Measurements from ENCODE around the gene SPTAN1.
"Not testable (repeated sequence)": the region's sequence is repeated elsewhere in the genome, so short reads cannot be mapped to it uniquely, and the experiment has no call there.

SPTAN1 gene

DNA sequence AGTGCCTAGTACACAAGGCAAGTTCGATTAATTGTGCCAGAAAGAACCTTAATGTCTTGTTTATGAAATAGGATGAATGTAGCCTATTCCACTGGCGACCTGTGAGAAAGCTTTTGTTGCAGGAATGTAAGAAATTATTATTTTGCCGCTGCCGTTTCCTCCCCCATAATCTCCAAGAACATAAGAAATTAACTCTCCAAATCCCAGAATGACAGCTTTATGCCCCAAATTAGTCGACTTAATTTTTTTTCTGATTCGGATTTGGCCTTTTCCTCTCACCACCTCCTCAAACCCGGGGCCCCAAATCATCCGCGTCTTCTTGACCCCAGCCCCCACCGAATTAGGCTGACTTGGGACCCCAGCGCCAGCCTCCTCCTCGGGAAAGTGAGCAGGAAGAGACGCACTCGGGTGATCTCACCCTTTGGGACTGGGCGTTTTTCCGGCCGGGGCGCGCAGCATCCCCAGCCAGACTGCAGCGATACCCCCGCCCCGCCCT, 682 bp upstream of the SPTAN1 start:
- no peak for DNase-seq
- in situ Hi-C loops (cut with MboI; ENCODE audit: low pct_unique_long_range_greater_than_20kb, low sequenced_read_pairs), result no loop called here

DNA sequence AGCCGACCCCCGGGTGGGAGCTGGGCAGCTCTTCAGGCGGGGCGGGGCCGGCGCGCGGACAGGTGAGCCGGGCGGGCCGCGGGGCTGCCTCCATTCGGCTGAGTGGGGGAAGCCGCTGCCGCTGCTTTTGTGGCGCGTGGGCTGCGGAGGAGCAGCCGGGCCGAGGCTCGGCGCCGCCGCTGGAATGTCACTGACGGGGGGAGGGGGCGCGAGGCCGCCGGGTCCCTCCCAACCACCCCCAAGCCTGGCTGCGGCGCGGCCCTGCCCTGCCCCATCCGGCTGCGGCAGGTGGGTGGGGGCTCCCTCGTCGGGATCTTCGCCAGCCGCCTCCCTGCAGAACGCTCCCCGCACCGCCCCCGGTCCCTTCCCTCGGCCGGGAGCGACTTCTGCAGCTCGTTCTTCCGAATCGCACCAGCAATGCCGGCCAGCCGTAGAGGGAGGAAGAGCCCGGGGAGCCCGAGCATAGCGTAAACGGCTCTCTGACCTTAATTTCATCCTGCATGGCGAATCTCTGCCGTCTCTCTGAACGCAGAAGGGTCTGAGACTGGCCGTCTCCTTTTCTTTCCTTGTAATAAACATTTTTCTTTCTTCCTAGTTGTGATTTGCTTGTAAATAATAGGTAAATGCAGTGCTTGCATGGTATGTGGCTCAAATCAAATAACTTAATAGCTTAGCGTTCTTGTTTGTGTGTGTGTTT, 505 bp downstream of the SPTAN1 start:
- no peak for DNase-seq
- in situ Hi-C loops (cut with MboI; ENCODE audit: low pct_unique_long_range_greater_than_20kb, low sequenced_read_pairs), result no loop called here

DNA sequence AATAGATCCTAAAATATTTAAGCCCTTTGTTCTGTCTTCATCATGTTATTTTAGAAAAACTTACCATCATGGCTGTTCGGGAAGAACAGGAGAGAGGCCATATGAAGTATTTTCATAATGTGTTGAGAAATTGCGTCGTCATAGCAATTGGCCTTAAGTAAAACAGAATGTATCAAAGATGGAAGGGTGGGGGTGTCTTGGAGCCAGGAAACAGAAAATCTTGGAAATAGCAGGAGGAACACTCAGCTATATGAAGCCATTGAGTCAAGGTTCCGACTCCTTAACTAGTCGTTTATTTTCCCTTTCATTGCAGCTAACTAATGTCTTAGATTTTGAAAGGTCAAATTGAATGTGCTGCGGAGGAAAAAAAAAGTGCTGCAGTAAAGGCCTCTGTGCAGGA, 1.3 kb downstream of the SPTAN1 start:
- in situ Hi-C loops (cut with MboI; ENCODE audit: low pct_unique_long_range_greater_than_20kb, low sequenced_read_pairs), result no loop called here
- no peak for DNase-seq

DNA sequence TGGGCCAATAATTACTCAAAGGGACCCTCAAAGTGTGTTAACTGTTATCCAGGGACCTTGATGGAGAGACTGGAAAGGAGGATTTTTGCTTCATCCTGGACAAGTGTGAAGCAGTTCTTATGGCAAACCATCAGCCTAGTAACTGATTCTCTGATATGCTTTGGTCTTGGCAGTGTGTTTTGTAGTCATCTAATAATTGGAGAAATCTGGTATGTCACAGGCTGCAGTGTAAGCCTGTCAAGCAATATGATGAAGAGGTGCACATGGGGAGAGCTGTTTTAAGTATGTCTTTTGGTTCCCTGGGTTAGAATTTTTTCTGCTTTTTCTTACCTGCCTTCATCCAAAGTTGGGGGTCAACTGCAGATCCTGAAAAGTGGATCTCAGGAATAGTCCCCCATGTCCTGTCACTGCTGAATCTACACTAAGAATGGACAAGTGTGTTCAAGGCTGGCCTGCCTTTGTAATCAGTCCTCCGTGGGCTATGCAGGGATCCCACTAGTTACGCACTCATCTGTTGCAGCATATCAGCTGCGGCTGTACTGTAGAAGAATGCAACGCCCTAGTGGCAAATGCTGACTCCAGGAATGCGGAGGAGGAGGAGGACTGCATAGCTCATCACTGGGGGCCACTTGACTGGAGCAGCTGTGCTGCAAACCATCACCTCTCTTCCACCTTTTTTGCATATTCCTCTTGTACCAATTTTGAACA, 1.9 kb downstream of the SPTAN1 start:
- no peak for DNase-seq
- in situ Hi-C loops (cut with MboI; ENCODE audit: low pct_unique_long_range_greater_than_20kb, low sequenced_read_pairs), result no loop called here

DNA sequence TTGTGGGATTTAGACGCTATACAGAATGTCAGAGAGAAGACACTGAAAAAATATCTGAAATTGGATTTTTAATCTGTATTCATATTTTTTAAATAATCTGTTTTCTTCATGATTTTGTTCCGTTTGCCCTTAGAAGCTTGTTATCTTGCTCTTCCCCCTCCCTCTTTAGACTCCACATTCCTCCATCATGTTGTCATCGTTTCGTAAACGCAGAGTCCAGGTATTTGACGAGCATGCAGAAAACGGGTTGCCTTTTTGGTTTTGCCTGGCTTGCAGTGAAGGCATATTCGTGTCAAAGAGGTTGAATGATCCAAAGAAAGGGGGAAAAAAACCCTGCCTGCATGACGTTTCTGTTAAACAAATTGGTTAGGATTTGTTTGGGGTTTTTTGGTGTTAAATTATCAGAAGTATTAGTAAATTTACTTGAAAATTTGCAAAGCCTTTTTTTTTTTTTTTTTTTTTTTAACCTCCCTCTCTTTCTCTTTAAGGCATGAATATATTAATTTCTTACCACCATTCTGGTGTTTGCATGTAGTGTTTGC, 2.9 kb downstream of the SPTAN1 start:
- no peak for DNase-seq
- in situ Hi-C loops (cut with MboI; ENCODE audit: low pct_unique_long_range_greater_than_20kb, low sequenced_read_pairs), result no loop called here

DNA sequence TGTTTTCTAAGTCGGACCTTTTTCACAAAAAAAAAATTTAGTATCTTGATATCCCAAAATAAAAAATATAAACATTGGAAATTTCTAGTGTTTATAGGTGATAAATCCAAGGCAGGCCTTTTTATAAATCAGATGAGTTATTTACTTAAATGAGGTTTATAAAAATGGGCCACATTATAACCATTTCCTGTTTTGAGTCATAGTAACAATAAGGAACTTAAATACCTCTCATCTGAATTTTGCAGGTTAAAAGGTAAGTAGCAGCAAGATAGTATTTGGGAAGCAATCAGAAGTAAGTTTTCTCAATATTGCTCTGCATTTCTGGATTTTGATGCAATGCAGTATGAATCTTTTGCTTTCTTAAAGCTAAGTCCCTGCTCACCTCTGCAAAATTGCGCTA, 3.9 kb downstream of the SPTAN1 start:
- in situ Hi-C loops (cut with MboI; ENCODE audit: low pct_unique_long_range_greater_than_20kb, low sequenced_read_pairs), result no loop called here
- no peak for DNase-seq

DNA sequence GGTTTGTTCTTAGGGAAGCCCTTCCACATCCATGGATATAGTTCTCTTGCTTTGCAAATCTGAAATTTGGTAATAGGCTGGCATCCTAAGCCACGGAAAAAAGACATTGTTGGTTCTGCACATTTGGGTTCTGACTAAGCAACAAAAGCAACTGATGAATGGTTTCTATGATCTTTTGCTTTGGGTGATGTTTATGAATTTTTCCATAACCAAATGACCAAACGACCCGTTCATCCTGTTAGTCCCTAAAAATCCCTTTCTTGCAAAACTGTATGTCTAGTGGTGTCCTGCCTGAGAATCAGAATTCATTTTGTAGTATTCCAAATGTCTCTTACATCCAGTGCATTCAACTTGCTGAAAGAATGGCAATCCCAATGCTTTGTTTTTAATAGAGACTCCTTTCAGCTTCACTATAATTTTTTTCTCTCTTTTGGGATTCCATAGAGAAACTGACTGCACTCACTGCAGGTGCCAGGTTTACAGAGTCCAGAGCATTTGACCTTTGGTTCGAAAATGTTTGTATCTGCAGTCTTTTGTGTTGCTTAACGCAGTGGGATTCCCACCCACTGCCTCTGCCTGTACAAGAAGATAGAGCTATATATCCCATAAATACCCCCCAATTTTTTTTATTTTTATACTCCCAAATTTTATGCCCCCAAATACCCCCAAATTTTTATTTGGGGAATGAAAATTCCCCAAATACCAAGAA, 4.7 kb downstream of the SPTAN1 start:
- DNase-seq, result no peak
- in situ Hi-C loops (cut with MboI; ENCODE audit: low pct_unique_long_range_greater_than_20kb, low sequenced_read_pairs), result no loop called here

DNA sequence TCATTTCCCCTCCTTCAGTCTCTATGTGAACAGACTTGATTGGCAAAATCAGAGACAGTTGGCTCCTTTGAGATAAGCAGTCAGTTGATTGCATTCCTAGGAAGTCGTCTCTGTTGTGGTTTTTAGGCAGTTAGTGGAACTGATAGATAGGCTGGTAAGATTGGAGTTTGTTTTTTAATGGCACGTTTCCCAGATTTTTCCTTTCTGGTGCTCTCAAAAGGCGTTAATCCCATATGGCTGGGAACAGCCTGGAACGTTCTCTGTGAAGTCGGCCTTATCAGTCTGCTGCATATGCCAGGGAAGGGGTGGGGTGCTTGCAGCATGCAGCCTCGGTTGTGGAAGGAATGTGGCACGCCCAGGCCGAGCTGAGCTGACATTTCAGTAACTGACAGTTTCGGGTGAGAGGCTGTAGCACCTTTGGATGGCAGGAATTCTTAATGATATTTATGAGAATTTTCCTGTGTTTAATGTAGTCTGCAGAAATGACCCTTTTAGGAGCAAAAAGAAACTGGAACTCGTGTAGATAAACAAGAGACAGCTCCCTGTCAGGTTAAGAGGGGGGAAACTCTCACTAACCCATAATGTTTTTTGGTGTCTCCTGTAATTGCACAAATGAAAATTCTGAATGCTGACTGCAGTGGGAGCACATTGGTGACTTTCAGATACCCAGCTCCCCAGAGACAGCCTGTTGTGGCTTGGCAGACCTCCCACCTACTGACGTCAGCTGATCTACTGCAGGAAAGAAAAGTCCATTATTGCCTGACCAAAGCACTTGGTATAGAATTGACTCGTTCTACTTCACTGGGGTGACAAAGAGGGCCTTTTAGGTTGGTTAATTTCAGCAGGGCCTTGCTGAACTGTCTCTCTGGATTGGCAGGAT, 6.3 kb downstream of the SPTAN1 start:
- in situ Hi-C loops (cut with MboI; ENCODE audit: low pct_unique_long_range_greater_than_20kb, low sequenced_read_pairs), result no loop called here
- peak; percentile 73 for DNase-seq

DNA sequence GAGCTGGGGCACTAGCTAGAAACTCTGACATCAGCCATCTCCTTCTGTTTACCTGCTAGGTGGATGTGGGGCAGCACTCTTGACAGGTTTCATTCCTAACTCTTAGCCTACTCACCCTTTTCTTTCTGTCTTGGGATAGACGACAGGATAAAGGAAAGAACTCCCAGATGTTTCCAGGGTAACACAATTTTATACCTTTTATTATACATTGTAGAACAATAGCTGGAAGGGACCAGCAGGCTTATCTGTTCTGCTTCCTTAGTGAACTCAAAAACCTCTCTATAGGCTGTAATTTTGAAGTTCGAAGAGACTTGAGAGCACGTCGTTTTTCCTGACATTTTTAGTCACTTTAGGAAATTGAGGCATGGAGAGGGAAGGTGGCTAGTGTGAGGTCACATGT, 13.2 kb downstream of the SPTAN1 start:
- in situ Hi-C loops (cut with MboI; ENCODE audit: low pct_unique_long_range_greater_than_20kb, low sequenced_read_pairs), result no loop called here
- DNase-seq, result no peak

DNA sequence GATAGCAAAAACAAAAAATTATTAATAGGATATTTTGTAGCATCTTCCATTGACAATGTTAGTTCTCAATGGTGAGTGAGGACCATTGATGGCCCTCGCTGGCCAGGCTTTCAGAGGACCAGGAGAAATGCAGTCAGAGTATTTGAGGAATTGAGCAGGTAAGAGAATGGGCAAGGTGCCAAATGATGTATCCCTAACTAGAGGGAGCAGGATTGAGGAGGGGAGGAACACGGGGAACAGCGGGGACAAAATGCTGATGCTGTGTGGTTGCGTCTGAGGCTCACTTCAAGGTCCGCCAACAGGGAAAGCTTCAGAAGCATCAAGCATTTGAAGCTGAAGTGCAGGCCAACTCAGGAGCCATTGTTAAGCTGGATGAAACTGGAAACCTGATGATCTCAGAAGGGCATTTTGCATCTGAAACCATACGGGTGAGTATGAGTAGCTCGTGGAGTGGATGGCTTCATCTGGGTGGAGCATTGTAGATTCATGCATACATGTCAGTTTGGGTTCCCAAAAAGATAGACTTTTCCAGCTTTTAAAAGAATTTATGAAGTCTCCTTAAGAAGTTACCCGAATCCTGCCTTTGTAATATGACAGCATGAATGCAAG, 16.2 kb downstream of the SPTAN1 start:
- DNase-seq, result no peak
- in situ Hi-C loops (cut with MboI; ENCODE audit: low pct_unique_long_range_greater_than_20kb, low sequenced_read_pairs), result no loop called here

DNA sequence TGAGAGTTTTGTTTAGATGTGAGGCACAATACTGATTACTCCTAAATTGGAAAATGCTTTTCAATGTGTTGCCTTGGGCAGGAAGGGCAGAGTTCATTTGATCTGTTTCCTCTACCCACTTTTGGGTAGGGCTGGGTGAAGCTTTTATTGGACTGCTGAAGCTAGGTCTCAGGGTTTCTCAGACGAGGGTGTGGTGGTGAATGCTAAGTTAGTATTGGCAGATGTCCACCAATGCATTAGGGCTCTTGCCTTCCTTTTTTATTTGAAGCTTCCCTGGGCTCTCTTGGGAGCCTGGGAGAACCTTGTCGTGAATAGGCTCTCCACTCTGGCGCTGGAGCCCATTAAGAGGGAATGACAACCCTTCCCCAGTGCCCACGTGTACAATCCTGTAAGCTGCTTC, 23.1 kb downstream of the SPTAN1 start:
- no peak for DNase-seq
- in situ Hi-C loops (cut with MboI; ENCODE audit: low pct_unique_long_range_greater_than_20kb, low sequenced_read_pairs), result no loop called here

DNA sequence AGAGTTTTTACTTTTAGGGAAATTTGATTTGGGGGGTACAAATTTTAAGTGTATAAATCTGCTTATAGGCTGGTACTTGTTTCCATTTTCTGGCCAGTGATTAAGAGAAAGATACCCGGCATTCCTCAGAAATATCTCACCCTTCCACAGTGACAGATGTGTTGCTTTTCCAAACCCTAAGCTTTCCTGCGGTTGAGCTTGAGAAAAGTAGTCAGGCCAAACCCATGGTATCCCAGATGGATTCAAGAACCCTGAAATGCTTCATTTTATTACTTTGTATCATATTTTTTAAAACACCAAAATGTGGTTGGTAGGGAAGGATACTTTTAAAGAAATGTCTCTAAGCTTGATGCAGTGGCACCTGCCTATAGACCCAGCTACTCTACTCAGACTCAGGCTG, 23.5 kb downstream of the SPTAN1 start:
- in situ Hi-C loops (cut with MboI; ENCODE audit: low pct_unique_long_range_greater_than_20kb, low sequenced_read_pairs), result no loop called here

DNA sequence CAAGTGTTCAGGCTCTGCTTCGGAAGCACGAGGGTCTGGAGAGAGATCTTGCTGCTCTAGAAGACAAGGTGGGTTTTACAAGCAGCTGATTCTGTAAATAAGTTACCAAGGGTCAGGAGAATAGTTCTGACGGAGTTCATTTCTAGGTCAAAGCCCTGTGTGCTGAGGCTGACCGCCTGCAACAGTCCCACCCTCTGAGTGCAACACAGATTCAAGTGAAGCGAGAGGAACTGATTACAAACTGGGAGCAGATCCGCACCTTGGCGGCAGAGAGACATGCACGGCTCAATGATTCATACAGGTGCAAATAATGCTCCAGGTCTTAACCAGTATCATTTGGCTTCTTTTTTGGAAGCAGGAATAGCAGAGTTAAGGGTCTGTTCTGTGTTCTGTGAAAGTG, 24.8 kb downstream of the SPTAN1 start:
- in situ Hi-C loops (cut with MboI; ENCODE audit: low pct_unique_long_range_greater_than_20kb, low sequenced_read_pairs), result no loop called here
- no peak for DNase-seq

More for the DNA sequence above, 23.5 kb downstream of the SPTAN1 start:
- no peak for DNase-seq

DNA sequence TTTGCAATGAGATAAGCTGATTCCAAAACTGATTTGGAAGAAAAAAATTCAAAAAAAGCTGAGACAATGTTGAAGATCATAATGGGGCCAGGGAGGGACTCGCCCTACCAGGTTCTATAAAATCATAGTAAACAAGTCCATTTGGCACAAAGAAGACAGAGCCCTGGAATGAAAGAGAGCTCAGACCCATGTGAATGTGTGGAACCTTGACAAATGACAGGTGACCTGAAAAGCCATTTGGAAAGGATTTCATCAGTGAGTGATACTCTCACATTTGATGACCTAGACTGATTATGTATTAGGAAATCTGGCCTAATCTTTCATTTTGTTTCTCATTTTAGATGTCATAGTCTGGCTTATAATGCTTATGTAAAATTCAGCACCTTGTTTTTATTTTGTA, 26.8 kb downstream of the SPTAN1 start:
- DNase-seq, result no peak

DNA sequence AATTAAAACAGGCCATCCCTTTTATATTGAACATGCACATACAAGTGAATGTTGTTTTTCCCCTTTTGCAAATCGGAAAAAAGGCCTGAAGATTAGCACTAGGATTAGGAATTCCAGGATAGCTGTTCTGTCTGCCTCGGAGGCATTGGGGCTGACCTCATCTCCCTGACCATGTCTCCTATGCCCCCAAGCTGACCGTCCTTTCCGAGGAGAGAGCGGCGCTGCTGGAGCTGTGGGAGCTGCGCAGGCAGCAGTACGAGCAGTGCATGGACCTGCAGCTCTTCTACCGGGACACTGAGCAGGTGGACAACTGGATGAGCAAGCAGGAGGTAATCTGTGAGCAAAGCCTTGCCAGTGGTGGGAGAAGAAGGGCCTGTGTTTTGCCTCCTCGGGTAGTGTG, 28.3 kb downstream of the SPTAN1 start:
- in situ Hi-C loops (cut with MboI; ENCODE audit: low pct_unique_long_range_greater_than_20kb, low sequenced_read_pairs), result no loop called here
- DNase-seq, result no peak

More for the DNA sequence above, 26.8 kb downstream of the SPTAN1 start:
- in situ Hi-C loops (cut with MboI; ENCODE audit: low pct_unique_long_range_greater_than_20kb, low sequenced_read_pairs), result no loop called here

DNA sequence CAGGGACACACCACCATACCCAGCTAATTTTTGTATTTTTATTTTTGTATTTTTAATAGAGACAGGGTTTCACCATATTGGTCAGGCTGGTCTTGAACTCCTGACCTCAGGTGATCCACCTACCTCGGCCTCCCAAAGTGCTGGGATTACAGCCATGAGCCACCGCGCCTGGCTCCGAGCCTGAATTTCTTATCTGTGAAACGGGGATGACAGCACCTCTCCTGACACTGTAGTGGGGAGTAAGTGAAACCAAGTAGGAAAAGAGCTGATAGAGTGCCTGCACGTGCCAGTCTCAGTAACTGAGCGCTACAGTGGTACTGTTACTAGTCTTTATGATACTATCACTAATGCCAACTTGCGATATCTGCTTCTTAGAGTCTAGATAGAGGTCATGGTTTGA, 32.8 kb downstream of the SPTAN1 start:
- in situ Hi-C loops (cut with MboI; ENCODE audit: low pct_unique_long_range_greater_than_20kb, low sequenced_read_pairs); DNase-seq: not testable (repeated sequence)

DNA sequence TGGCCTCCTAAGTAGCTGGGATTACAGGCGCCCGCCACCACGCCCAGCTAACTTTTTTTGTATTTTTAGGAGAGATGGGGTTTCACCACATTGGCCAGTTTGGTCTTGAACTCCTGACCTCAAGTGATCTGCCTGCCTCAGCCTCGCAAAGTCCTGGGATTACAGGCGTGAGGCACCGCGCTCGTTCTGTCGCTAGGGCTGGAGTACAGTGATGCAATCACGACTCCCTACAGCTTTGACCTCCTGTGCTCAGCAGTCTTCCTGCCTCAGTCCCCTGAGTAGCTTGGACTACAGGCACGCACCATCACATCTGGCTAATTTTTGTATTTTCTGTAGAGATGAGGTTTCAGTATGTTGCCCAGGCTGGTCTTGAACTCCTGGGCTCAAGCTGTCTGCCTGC, 34.5 kb downstream of the SPTAN1 start:
- in situ Hi-C loops (cut with MboI; ENCODE audit: low pct_unique_long_range_greater_than_20kb, low sequenced_read_pairs), result not testable (repeated sequence)

DNA sequence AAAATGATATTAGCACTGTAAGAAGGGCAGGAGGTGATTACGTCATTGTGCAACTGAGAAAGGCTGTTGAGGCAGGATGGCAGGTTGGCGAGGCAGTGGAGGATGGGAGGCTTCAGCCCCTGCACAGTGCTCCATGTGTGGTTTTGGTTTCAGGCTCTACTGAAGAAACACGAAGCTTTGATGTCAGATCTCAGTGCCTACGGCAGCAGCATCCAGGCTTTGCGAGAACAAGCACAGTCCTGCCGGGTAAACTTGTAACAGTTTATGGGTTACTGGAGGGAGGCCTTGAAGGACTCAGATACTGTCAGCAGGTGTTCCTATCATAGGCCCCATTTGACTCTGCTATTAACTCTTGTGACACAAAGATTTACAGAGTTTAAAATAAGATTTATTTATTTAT, 35.1 kb downstream of the SPTAN1 start:
- in situ Hi-C loops (cut with MboI; ENCODE audit: low pct_unique_long_range_greater_than_20kb, low sequenced_read_pairs), result no loop called here
- no peak for DNase-seq

More for the DNA sequence above, 34.5 kb downstream of the SPTAN1 start:
- DNase-seq, result not testable (repeated sequence)
